IMR-90 (cell line): Measurements from ENCODE around the gene DUSP14. TPM values are rescaled to one million over a fixed set of nuclear protein-coding genes. Genes with fewer than 3 reads are reported as not detected.

Experiments used
- ATAC-seq: fragments of 200-7000 bp; cut with Tn5 transposase; 2 replicates; pipeline ENCODE4 v1.9.1; 2020; ENCODE audit warnings: low read depth, mild to moderate bottlenecking, moderate library complexity
- BruUV-seq: library from RNA; stranded (reverse); fragments of 400-500 nt; replicated peaks from 2 replicates; lab custom pipeline; 2021; lab: Mats Ljungman, UMichigan
- CTCF ChIA-PET: fragments of 300-600 bp; formaldehyde crosslinking; extraction: SDS; loops from one replicate; lab custom pipeline; 2021; ENCODE audit warnings: antibody characterized with exemption; lab: Yijun Ruan, JAX
- POLR2A ChIA-PET: fragments of 300-600 bp; sonication (Branson Sonifier 250); formaldehyde crosslinking; loops from one replicate; lab custom pipeline; 2022; ENCODE audit warnings: antibody characterized with exemption; ENCODE audit not compliant: unreplicated experiment; lab: Charles Lee
- DNase-seq: peaks from one replicate; pipeline ENCODE4 v3.0.0; 2013
- H2AFZ ChIP-seq: replicated peaks from 2 replicates; pipeline ENCODE3; 2013; ENCODE audit warnings: low read length, mild to moderate bottlenecking; ENCODE audit not compliant: poor library complexity
- H2AK5ac ChIP-seq: 2 replicates; pipeline ENCODE4 v1.6.1; 2013; ENCODE audit warnings: low read depth, low read length, inconsistent platforms
- H2AK9ac ChIP-seq: replicated peaks from 2 replicates; pipeline ENCODE3; 2013; ENCODE audit warnings: mild to moderate bottlenecking, low read depth, low read length, moderate library complexity; ENCODE audit not compliant: poor library complexity
- H2BK120ac ChIP-seq: 2 replicates; pipeline ENCODE4 v1.6.1; 2013; ENCODE audit warnings: low read depth, low read length, inconsistent platforms
- H2BK15ac ChIP-seq: 3 replicates; pipeline ENCODE4 v1.6.1; 2013; ENCODE audit warnings: low read depth, low read length, inconsistent platforms
- H2BK20ac ChIP-seq: 2 replicates; pipeline ENCODE4 v1.6.1; 2013; ENCODE audit warnings: low read depth, mild to moderate bottlenecking, inconsistent platforms, low read length, moderate library complexity
- H2BK5ac ChIP-seq: 2 replicates; pipeline ENCODE4 v1.6.1; 2013; ENCODE audit warnings: mild to moderate bottlenecking, low read depth, low read length, inconsistent platforms; ENCODE audit not compliant: poor library complexity, severe bottlenecking
- H3K14ac ChIP-seq: replicated peaks from 2 replicates; pipeline ENCODE4 v1.6.1; 2013; ENCODE audit warnings: low read depth, low read length, inconsistent platforms
- H3K18ac ChIP-seq: 2 replicates; pipeline ENCODE4 v1.6.1; 2013; ENCODE audit warnings: low read depth, low read length, control low read depth
- H3K23ac ChIP-seq: 2 replicates; pipeline ENCODE4 v1.6.1; 2013; ENCODE audit warnings: low read depth, low read length, inconsistent platforms
- H3K27ac ChIP-seq: 2 replicates; pipeline ENCODE4 v1.5.1; 2013; ENCODE audit warnings: mild to moderate bottlenecking, control low read depth, low read length; ENCODE audit not compliant: insufficient read depth
- H3K27me3 ChIP-seq: 2 replicates; pipeline ENCODE4 v1.6.1; 2013; ENCODE audit warnings: low read length; ENCODE audit not compliant: control insufficient read depth, insufficient read depth
- H3K36me3 ChIP-seq: 2 replicates; pipeline ENCODE4 v1.6.1; 2013; ENCODE audit warnings: low read length, mixed read lengths; ENCODE audit not compliant: control insufficient read depth, insufficient read depth
- H3K4ac ChIP-seq: 2 replicates; pipeline ENCODE4 v1.6.1; 2013; ENCODE audit warnings: low read depth, low read length, inconsistent platforms
- H3K4me1 ChIP-seq: 2 replicates; pipeline ENCODE4 v1.6.1; 2013; ENCODE audit warnings: low read length, mixed read lengths; ENCODE audit not compliant: control insufficient read depth, insufficient read depth
- H3K4me2 ChIP-seq: 2 replicates; pipeline ENCODE4 v1.6.1; 2013; ENCODE audit warnings: low read depth, mild to moderate bottlenecking, control low read depth, low read length, moderate library complexity
- H3K4me3 ChIP-seq: 2 replicates; pipeline ENCODE4 v1.5.1; 2013; ENCODE audit warnings: low read depth, mild to moderate bottlenecking, control low read depth, low read length, moderate library complexity; ENCODE audit not compliant: insufficient read depth
- H3K56ac ChIP-seq: 2 replicates; pipeline ENCODE4 v1.6.1; 2013; ENCODE audit warnings: low read length, inconsistent platforms; ENCODE audit not compliant: insufficient read depth; ENCODE audit errors: extremely low read depth
- H3K79me1 ChIP-seq, 2 experiments: 2 replicates each; pipeline ENCODE4 v1.6.1; 2013; ENCODE audit warnings: low read length in 2 of 2, inconsistent platforms in 1 of 2, low read depth in 1 of 2
- H3K9ac ChIP-seq: 2 replicates; pipeline ENCODE4 v1.6.1; 2013; ENCODE audit warnings: low read depth, low read length, control low read depth
- H3K9me1 ChIP-seq: 2 replicates; pipeline ENCODE4 v1.6.1; 2013; ENCODE audit warnings: low read length, inconsistent platforms; ENCODE audit not compliant: insufficient read depth
- H3K9me3 ChIP-seq: 2 replicates; pipeline ENCODE4 v1.6.1; 2013; ENCODE audit warnings: low read length; ENCODE audit not compliant: control insufficient read depth, insufficient read depth
- H4K20me1 ChIP-seq: 2 replicates; pipeline ENCODE4 v1.6.1; 2013; ENCODE audit warnings: low read length, inconsistent platforms; ENCODE audit not compliant: insufficient read depth
- H4K5ac ChIP-seq: 2 replicates; pipeline ENCODE4 v1.6.1; 2013; ENCODE audit warnings: mild to moderate bottlenecking, low read depth, low read length, control low read depth
- H4K8ac ChIP-seq, 2 experiments: 2 replicates each; pipeline ENCODE4 v1.6.1; 2013; ENCODE audit warnings: low read depth in 2 of 2, low read length in 2 of 2, control low read depth in 1 of 2, inconsistent platforms in 1 of 2
- H4K91ac ChIP-seq: 2 replicates; pipeline ENCODE4 v1.6.1; 2013; ENCODE audit warnings: low read depth, low read length, inconsistent platforms; ENCODE audit not compliant: insufficient read depth
- CHD1 ChIP-seq: IDR thresholded peaks from 2 replicates; pipeline ENCODE4 v1.6.1; 2012; ENCODE audit warnings: low read depth, low read length, improper control_type of control experiment
- MAFK ChIP-seq: IDR thresholded peaks from 2 replicates; pipeline ENCODE4 v1.6.1; 2012; ENCODE audit warnings: low read depth, low read length, improper control_type of control experiment
- RCOR1 ChIP-seq: IDR thresholded peaks from 2 replicates; pipeline ENCODE4 v1.6.1; 2012; ENCODE audit warnings: mild to moderate bottlenecking, low read length, improper control_type of control experiment; ENCODE audit not compliant: insufficient replicate concordance
- WGBS, 2 experiments: methylation state at CpG; one replicate each; pipeline versions ENCODE4 v1.1.5 to v1.1.7; 2013; ENCODE audit warnings: missing lambda C conversion rate in 2 of 2; ENCODE audit not compliant: insufficient read length in 1 of 2; ENCODE audit errors: extremely low coverage in 2 of 2; 5-methylcytosine and 5-hydroxymethylcytosine counted together
- dilution Hi-C: fragments of 300-500 bp; cut with HindIII; formaldehyde crosslinking; loops from one replicate; pipeline ENCODE4 v1.14.3; 2018; ENCODE audit warnings: low sequenced_read_pairs; ENCODE audit not compliant: unreplicated experiment
- in situ Hi-C: fragments of 300-500 bp; cut with MboI; formaldehyde crosslinking; loops from 3 replicates; pipeline ENCODE4 v1.14.3; 2019; ENCODE audit warnings: low sequenced_read_pairs, inconsistent platforms, mixed read lengths
- intact Hi-C: fragments of 100-400 bp; cut with micrococcal nuclease; formaldehyde crosslinking; loops from 2 replicates; pipeline ENCODE4 v1.10.0; 2022
- polyA plus RNA-seq, 3 experiments: library from polyadenylated mRNA; depleted of rRNA; stranded (reverse); fragments of >200 nt; gene quantifications; 2 replicates each; pipeline ENCODE4 v1.2.3, GENCODE V29; 2012; ENCODE audit warnings: low replicate concordance in 1 of 3
- total RNA-seq: library from RNA; depleted of rRNA; stranded (reverse); fragments of >200 nt; gene quantifications from 2 replicates; pipeline ENCODE4 v1.2.3, GENCODE V29; 2012

The DUSP14 gene
- total and polyA plus RNA-seq, 2 of the 4 experiments (the other 2 are of a cell fraction) = 97.5 to 127 TPM

- no peak for ATAC-seq
- CTCF ChIA-PET = no interaction called here
These were observed 13.5 kb downstream of the DUSP14 start for GRCh38 chr17:37503148-37503547.

More at GRCh38 chr17:37503148-37503547, 13.5 kb downstream of the DUSP14 start:
- Histone ChIP-seq H4K8ac (no peak overlapping the region), H2BK20ac (no peak overlapping the region), H3K9ac (no peak overlapping the region), H3K4me1 (peaks cover 5% of the 10 kb centered on the region; the same call in 1 of the 2 replicates), H2BK5ac (no peak overlapping the region), H3K23ac (no peak overlapping the region), H2AK5ac (no peak overlapping the region), H4K5ac (no peak overlapping the region), H3K4ac (no peak overlapping the region), H2BK15ac (no peak overlapping the region), H3K18ac (no peak overlapping the region), H3K36me3 (peaks cover 15% of the 10 kb centered on the region), H3K27me3 (no peaks in the 10 kb centered on the region), H3K4me2 (no peak overlapping the region), H3K56ac (no peak overlapping the region), H3K79me1 (peaks cover 0 to 75% of the 10 kb centered on the region in 2 experiments; a peak in 2 of 4 replicates), H2AK9ac (no peak overlapping the region), H4K91ac (no peak overlapping the region), H3K27ac (no peak overlapping the region), H3K14ac (no peak overlapping the region), H3K9me3 (no peaks in the 10 kb centered on the region), H3K9me1 (peaks cover 45% of the 10 kb centered on the region), H3K4me3 (no peak overlapping the region), H2BK120ac (no peak overlapping the region), H2AFZ (no peak overlapping the region), H4K20me1 (peaks cover 95% of the 10 kb centered on the region)
- intact Hi-C loops (no loop called here), in situ Hi-C loops (no loop called here), dilution Hi-C loops (no loop called here)
- DNase-seq = no peak
- no peak for TF ChIP-seq MAFK
- TF ChIP-seq CHD1 = no peak
- TF ChIP-seq RCOR1 = no peak
- WGBS, 2 experiments = no CpG with 5 or more reads among the region's 6 CpGs
- BruUV-seq = no TSS peak
- POLR2A ChIA-PET = no interaction called here
